SIG-M5 (cell line): ENCODE results near the gene BOC.
"Not testable (repeated sequence)": the region's sequence is repeated elsewhere in the genome, so short reads cannot be mapped to it uniquely, and the experiment has no call there.

Experiments used
- DNase-seq: peaks from one replicate; lab custom pipeline; 2025; lab: John Stamatoyannopoulos, UW

The BOC gene

GRCh38 chr3:113211330-113212149, at the start of gene BOC:
BOC (plus strand) TSS chr3:113211557; CDS start chr3:113249803, 38,246 bp downstream.
- no peak for DNase-seq

GRCh38 chr3:113161661-113162060, 49.7 kb upstream of the BOC start:
- no peak for DNase-seq

DNA sequence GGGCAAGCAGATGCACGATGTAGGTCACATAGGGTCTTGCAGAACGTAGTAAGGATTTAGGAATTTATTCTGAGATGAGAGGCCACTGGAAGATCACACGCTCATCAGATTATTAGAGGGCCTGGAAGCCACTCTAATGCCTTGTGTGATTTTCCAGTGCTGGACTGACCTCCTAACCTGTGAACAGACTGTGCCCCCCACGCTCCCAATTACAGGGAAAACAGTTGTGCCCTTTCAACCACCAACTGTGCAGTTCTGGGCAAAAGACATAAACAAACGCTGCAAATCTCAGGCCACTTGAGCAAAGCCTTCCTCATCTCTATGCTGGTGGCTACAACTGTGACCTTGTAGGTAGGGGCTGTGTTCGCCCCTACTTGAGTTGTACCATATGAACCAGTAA, 48.2 kb upstream of the BOC start:
- DNase-seq: no peak

DNA sequence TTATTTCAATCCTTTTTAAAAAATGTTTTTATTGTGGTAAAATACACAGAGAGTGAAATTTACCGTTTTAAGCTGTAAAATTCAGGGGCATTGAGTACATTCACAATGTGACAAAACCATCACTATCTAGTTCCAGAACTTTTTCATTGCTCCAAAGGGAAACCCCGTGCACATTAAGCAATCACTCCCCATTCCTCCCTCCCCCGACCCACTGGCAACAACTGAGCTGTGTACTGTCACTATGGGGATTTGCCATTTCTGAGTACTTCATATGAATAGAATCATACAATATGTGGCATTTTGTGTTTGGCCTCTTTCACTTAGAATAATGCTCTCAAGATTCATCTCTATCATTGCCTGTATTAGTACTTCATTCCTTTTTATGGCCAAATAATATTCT, 45.5 kb upstream of the BOC start:
- DNase-seq: no peak

DNA sequence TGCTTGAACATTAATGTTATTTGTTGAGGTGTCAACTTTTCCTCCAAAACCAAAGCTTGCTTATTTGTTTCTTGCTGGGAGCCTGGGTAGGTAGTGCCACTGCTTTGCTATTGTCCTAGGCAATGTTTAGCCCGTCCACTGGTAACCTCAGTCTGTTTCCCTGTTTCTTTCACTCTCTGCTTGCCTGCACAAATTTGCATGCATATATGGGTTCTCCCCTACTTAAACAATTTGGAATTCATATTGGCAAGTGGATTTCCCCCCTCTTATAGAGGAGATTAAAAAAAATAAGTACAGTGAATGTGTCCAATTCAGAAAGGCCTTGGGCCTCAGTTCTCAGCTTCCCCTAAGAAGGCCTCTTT, 45.0 kb upstream of the BOC start:
- DNase-seq: no peak

GRCh38 chr3:113166719-113167492, 44.5 kb upstream of the BOC start:
- no peak for DNase-seq

GRCh38 chr3:113167825-113168801, 43.2 kb upstream of the BOC start:
- no peak for DNase-seq

- DNase-seq: no peak
Measured at GRCh38 chr3:113169891-113170452, 41.4 kb upstream of the BOC start.

- no peak for DNase-seq
Measured at GRCh38 chr3:113170771-113171170, 40.6 kb upstream of the BOC start.

GRCh38 chr3:113171675-113172300, 39.6 kb upstream of the BOC start:
- not testable (repeated sequence) for DNase-seq

DNA sequence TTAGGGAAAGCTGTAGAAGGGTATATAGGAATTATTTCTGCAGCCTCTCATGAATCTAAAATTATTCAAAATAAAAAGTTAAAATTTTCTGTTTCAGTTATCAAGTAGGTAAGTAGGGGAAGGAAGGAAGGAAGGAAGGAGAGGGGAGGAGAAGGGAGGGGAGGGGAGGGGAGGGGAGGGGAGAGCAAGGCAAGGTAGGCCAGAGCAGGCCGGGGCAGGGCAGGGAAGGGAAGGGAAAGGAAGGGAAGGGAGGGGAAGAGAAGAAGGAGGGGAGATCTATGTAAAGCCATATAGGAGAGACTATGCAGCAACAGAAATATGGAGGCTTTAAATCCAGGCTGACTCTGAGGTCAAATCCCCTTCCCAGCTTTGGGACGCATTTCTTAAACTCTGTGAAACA, 38.3 kb upstream of the BOC start:
- DNase-seq: no peak

DNA sequence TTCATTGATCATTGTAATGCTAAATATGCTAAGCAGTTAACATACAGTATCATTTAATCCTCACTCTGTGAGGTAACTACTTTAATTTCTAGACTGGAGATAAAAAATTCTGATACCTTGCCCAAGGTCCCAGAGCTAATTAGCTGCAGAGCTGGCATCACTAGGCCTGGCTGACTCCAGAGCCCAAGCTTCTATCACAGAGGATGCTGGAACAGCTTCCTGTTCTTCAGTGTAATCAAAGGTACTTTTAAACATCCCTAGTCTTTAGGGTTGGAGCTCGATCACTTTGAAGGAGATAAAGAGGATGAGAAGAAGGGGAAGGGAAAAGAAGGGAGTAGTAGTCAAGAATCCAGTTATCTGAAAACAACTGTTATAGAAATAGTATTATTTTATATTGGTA, 37.1 kb upstream of the BOC start:
- no peak for DNase-seq

GRCh38 chr3:113174801-113175485, 36.4 kb upstream of the BOC start:
- no peak for DNase-seq

DNA sequence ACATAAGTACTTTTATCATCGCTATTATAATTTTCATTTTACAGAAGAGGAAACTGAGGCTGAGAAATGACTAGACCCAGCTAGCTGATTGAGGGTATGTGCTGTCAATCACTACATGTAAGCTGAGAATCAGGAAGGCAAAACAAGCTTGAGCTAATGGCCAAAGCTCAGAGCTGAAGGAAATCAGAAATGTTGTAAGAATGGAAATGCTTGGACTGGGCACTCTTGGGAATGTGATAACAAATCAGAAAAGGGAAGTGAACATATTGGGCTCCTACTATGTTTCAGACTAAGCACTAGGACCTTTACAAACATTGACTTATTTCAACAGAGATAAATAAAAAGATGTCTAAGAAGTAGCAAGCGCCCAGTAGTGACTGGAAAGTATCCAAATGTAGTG, 33.8 kb upstream of the BOC start:
- no peak for DNase-seq

DNA sequence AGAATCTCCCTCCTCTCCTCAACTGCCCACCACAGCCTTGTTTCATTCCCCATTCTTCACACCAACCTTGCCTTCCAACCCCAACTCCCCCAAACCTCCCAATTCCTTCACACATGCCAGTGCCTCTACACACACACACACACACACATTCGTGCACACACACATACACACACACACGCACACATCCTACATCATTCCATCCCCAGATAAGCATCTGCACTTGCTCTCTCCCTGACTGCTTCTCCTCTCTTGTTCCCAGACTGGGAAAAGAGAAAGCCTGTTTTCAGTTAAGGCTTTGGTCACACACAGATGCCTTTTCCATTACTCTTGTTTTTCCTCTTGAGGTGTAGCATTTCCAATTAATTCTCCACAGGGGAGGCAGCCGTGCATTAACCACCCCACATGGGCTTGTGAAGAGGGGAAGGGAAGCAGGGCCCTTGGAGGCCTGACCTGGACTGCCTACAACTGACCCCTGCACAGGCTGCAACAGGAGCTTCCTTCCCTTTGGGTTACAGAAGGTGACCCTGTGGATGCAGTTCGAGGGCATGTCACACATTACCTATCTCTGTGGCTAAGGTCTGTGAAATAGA, 32.0 kb upstream of the BOC start:
- no peak for DNase-seq

DNA sequence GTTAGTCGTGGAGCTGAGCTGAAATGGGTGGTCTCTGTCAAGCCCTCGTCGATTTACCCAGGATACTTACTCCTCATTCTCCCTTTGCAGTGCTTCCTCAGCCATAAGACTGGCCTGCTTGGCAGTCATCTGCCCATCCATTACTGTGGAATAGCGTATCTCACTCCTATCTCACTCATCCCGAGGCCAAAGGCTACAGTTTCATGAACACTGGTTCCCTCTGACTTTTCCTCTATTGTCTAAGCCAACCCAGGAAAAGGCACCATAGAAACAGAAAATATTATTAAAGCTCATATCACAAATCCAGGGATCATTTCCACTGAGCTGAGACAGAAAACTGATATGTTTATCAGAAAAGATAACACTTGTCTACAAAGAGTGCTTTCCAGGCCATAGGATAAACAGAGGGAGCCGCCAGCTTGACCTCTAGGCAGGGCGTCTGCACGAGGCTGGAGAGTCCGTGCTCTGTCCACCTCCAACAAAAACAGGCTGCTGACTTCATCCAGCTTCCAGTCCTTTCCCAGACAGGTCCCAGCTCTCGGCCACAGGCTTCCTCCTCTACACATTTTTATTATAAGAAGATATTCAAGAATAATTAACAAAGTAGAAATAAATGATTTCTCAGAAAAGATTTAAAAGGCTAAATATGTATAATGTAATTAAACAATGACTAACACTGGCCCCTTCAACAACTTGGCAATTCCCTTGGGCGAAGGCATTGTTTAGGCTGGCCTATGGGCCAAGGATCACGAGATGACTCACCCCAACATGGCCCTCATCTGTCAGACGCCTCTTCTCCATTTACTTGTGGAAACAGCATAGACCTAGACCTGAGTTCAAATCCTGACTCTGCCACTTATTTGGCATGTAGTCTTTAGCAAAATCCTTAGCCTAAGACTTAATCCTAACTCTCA, 27.4 kb upstream of the BOC start:
- DNase-seq: no peak

GRCh38 chr3:113185194-113185835, 26.0 kb upstream of the BOC start:
- DNase-seq: no peak

GRCh38 chr3:113186566-113186965, 24.8 kb upstream of the BOC start:
- DNase-seq: no peak

- no peak for DNase-seq
Measured at GRCh38 chr3:113193288-113193687, 18.1 kb upstream of the BOC start.
